Naive thymus-derived CD8-positive, alpha-beta T cell (primary cell): ENCODE measurements around the gene CLN3. TPM values are rescaled to one million over a fixed set of nuclear protein-coding genes. Genes with fewer than 3 reads are reported as not detected.

Source experiments
- ATAC-seq, 2 donors: fragments of 150-1000 bp; cut with Tn5 transposase in 1 of 2; sonication (Bioruptor Pico), chemical (Tn5 transposase) in 1 of 2; 1 replicate in 1 of 2; 2 replicates in 1 of 2; pipeline ENCODE4 v1.10.0; 2021; ENCODE audit warnings: mild to moderate bottlenecking in 2 of 2, moderate library complexity in 2 of 2
- POLR2A ChIA-PET: fragments of 350-600 bp; sonication (Branson Sonifier 250); formaldehyde crosslinking; loops from one replicate; lab custom pipeline; 2021; ENCODE audit warnings: antibody characterized with exemption; lab: Charles Lee
- DNase-seq, 10 donors: peaks; one replicate each; pipeline versions ENCODE4 v3.0.0 to v3.0.0-alpha.2; 2020 to 2022
- H3K27ac Mint-ChIP-seq, 10 donors: one replicate each; pipeline ENCODE4 v1.8.0; 2020 to 2022; ENCODE audit warnings: mild to moderate bottlenecking in 10 of 10, mixed read lengths in 10 of 10, moderate library complexity in 4 of 10, inconsistent platforms in 1 of 10
- H3K27me3 Mint-ChIP-seq, 5 donors: one replicate each; pipeline ENCODE4 v1.8.0; 2021 to 2022; ENCODE audit warnings: mixed read lengths in 5 of 5
- H3K36me3 Mint-ChIP-seq, 3 donors: one replicate each; pipeline ENCODE4 v1.8.0; 2020 to 2022; ENCODE audit warnings: mixed read lengths in 3 of 3, mild to moderate bottlenecking in 2 of 3, inconsistent platforms in 1 of 3
- H3K4me1 Mint-ChIP-seq, 4 donors: one replicate each; pipeline ENCODE4 v1.8.0; 2021 to 2022; ENCODE audit warnings: mixed read lengths in 4 of 4
- H3K4me3 Mint-ChIP-seq, 10 donors: one replicate each; pipeline ENCODE4 v1.8.0; 2020 to 2022; ENCODE audit warnings: mild to moderate bottlenecking in 10 of 10, mixed read lengths in 10 of 10, moderate library complexity in 6 of 10, inconsistent platforms in 1 of 10
- H3K9me3 Mint-ChIP-seq, 9 donors: one replicate each; pipeline ENCODE4 v1.8.0; 2020 to 2022; ENCODE audit warnings: mixed read lengths in 9 of 9, mild to moderate bottlenecking in 3 of 9, inconsistent platforms in 1 of 9, moderate library complexity in 1 of 9
- polyA plus RNA-seq, 3 donors: library from polyadenylated mRNA; unstranded; fragments of 300-500 nt; fragmentation: Illumina TruSeq; gene quantifications; one replicate each; pipeline ENCODE4 v1.2.3, GENCODE V29; 2021
- total RNA-seq, 8 experiments: library from RNA in 2 of 8; stranded (reverse) in 2 of 8; gene quantifications; one replicate each; pipeline ENCODE4 v1.2.3 and lab custom pipeline; 2021 to 2026

CLN3 gene
- total RNA-seq: 10 to 100 TPM; 71.0 to 79.6 TPM
- polyA plus RNA-seq: 10 to 100 TPM; 16.2 to 27.2 (median 17.2) TPM
- 3.9 to 13.9 (median 8.8) reads per million in 6 experiments for total RNA-seq (lab: John Stamatoyannopoulos, UW)

DNA sequence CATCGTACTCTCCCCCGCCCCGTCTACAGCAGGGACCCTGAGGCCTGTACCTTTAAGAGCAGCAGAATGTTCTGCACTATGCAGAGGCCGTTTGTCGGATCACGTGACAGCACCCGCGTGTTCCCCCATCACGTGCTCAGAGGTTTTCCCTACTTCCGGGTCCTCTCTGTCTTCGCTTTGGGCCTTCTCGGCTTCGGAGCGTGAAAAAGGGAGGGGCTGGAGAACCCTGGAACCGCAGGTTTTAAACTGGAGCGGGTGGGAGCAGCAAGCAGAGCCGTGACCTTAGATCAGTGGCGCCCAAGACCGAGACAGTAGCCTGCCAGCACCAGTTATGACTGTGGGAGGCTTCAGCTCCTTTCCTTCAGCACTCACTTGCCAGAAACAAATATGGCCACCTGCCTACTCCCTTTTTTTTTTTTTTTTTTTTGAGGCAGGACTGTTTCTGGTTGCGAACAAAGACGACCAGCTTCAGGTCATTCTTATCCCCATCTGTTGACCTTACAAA is at the start of gene CLN3:
TSS of gene CLN3 (minus strand) at position 105 of the 505 bp plus-strand sequence. CDS start 315 bp downstream, outside the sequence.
- POLR2A ChIA-PET: interaction anchor here (0.6 to 5.3 kb wide), 21 partner anchors 11 to 491 kb away, joined by 3 to 44 read pairs (median 4); partner anchors contain the start of genes ATXN2L, SBK1, SGF29 and SH2B1
- peak; percentile 69 for ATAC-seq
- no peaks in the 10 kb centered on the region for H3K9me3 Mint-ChIP-seq
- H3K36me3 Mint-ChIP-seq: peaks cover 0 to 24% (median 3%) of the 10 kb centered on the region in 3 donors
- DNase-seq: peak; percentile 61 to 98 (median 88)
- H3K27ac Mint-ChIP-seq: peak within 1 kb of the TSS; percentile 99 to 100 (median 100)
- peak within 1 kb of the TSS; percentile 95 to 99 (median 98) for H3K4me3 Mint-ChIP-seq
- H3K27me3 Mint-ChIP-seq: no peaks in the 10 kb centered on the region
- peaks cover 42 to 79% (median 68%) of the 10 kb centered on the region in 4 donors for H3K4me1 Mint-ChIP-seq

DNA sequence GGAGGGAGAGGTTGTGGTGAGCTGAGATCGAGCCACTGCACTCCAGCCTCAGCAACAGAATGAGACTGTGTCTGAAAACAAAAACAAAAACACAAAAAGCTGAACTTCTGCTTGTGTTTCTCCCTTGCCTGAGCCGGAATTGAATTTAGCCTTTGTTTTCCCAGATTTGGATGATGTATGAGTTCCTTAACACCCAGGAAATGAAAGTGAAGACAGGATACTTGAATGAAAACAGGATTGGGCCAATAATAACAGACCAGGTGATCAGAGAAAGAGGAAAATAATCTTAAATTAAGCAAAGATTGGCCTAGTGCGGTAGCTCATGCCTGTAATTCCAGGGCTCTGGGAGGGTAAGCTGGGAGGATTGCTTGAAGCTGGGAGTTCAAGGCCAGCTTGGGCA is 48.5 kb upstream of the CLN3 start:
- H3K9me3 Mint-ChIP-seq: no peaks in the 10 kb centered on the region
- DNase-seq (no peak), ATAC-seq (no peak)
- POLR2A ChIA-PET: no interaction called here
- no peaks in the 10 kb centered on the region for H3K27me3 Mint-ChIP-seq
- no peak overlapping the region for H3K4me3 Mint-ChIP-seq
- no peaks in the 10 kb centered on the region for H3K36me3 Mint-ChIP-seq
- peaks cover 13 to 28% (median 14%) of the 10 kb centered on the region in 4 donors for H3K4me1 Mint-ChIP-seq
- H3K27ac Mint-ChIP-seq: peak overlapping the region in 3 of 10 donors; percentile 1 to 56 (median 8)

DNA sequence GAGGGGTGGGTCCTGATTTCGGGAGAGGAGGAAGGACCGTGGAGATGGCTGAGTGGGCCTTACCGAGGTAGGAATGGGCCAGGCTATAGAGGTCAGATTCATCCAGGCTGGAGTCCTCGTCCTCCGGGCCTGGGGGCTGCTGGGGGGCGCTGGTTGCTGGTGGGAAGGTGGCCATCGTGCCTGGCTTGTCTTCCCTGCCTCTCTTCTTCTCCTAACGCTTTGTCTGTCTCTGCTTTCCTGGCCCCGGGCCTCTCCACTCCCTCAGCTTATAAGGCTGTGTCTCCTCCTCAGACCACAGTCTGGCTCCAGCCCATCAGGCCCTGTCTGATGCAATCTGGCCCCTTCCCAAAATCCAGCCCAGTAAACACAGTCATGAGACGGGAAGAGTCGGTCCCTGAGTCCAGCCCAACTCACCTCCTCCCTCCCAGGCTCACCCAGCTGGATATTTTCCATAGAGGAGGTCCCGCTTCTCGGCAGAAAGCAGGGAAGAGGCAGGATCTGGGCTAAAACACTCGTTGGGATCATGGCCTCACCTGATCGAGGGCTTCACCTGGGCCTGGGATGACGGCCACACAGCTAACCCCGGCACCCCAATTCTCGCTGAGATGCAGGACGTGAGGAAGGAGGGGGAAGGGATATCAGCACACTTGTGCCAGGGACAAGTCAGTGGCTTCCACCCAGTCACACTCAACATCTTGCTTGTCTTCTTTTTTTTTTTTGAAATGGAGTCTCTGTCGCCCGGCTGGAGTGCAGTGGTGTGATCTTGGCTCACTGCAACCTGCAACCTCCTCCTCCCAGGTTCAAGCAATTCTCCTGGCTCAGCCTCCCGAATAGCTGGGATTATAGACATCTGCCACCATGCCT is 47.1 kb upstream of the CLN3 start, which contains the start of gene NUPR1:
TSS of gene NUPR1 (minus strand) at position 242 of the 864 bp plus-strand sequence. CDS start at position 175, 67 bp downstream.
- Mint-ChIP-seq H3K36me3 (peaks cover 0 to 4% (median 2%) of the 10 kb centered on the region in 3 donors), H3K4me3 (peak within 1 kb of the TSS in 1 of 10 donors; percentile 19), H3K27me3 (no peaks in the 10 kb centered on the region), H3K27ac (peak within 1 kb of the TSS; percentile 11 to 88 (median 74)), H3K4me1 (peaks cover 23 to 41% (median 28%) of the 10 kb centered on the region in 4 donors), H3K9me3 (no peaks in the 10 kb centered on the region)
- POLR2A ChIA-PET: interaction anchor here (0.6 to 1.0 kb wide), 2 partner anchors 9 to 49 kb away, joined by 3 read pairs; no protein-coding TSS in a partner anchor
- DNase-seq: no peak
- no peak for ATAC-seq

DNA sequence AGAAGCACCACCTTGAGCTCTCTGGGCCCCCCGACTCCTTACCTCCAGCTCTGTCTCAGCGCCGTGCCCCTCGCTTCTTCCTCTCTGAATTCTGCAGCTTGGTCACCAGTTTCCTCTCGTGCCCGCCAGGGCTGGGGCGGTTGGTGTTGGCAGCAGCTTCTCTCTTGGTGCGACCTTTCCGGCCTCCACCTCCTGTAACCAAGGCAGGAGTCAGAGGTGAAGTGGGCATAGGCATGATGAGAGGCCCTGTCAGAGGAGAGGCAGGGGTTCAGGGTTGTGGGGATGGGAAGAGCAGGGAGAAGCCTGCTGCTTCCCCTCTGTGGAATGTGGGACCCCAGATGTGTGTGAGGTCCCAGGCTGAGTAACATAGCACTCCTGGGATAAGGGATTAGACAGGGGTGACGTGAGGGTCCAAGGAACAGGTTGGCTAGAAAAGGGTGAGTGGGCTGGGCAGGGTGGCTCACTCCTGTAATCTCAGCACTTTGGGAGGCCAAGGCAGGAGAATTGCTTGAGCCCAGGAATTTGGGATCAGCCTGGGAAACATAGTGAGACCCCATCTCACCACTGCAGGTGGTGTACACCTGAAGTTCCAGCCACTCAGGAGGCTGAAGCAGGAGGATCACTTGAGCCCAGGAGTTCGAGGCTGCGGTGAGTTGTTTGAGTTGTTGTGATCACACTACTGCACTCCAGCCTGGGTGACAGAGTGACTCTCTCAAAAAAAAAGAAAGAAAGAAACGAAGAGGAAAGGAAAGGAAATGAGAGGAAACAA is 46.3 kb upstream of the CLN3 start:
- no peak for ATAC-seq
- DNase-seq: no peak
- Mint-ChIP-seq H3K4me1 (peaks cover 23 to 46% (median 32%) of the 10 kb centered on the region in 4 donors), H3K27ac (peak overlapping the region in 9 of 10 donors; percentile 31 to 88 (median 79)), H3K4me3 (peak overlapping the region in 1 of 10 donors; percentile 19), H3K9me3 (no peaks in the 10 kb centered on the region), H3K27me3 (no peaks in the 10 kb centered on the region), H3K36me3 (peaks cover 0 to 4% (median 2%) of the 10 kb centered on the region in 3 donors)
- POLR2A ChIA-PET: interaction anchor here (0.6 to 1.1 kb wide), 3 partner anchors 8 to 48 kb away, joined by 3 read pairs; partner anchors contain the start of gene APOBR

DNA sequence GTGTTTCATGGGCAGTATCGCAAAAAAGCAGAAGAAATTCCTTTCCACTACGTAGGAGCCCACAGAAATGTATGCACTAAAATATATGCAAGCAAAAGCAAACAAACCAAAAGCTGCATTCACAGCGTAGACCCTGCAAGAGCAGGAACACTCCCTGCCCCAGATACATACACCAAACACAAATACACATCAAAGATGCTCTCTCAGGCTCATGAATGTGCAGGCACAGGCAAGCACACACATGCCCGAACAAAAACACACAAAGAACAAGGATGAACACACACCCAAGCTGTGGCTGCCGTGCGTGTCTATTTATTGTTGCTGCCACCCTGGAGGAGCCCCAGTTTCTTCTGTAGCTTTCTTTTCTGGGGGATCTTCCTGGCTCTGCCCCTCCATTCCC is 45.2 kb upstream of the CLN3 start:
- POLR2A ChIA-PET: interaction anchor here (1.1 kb wide), 1 partner anchor 43 kb away, joined by 3 read pairs; the partner anchor contains the start of gene APOBR

DNA sequence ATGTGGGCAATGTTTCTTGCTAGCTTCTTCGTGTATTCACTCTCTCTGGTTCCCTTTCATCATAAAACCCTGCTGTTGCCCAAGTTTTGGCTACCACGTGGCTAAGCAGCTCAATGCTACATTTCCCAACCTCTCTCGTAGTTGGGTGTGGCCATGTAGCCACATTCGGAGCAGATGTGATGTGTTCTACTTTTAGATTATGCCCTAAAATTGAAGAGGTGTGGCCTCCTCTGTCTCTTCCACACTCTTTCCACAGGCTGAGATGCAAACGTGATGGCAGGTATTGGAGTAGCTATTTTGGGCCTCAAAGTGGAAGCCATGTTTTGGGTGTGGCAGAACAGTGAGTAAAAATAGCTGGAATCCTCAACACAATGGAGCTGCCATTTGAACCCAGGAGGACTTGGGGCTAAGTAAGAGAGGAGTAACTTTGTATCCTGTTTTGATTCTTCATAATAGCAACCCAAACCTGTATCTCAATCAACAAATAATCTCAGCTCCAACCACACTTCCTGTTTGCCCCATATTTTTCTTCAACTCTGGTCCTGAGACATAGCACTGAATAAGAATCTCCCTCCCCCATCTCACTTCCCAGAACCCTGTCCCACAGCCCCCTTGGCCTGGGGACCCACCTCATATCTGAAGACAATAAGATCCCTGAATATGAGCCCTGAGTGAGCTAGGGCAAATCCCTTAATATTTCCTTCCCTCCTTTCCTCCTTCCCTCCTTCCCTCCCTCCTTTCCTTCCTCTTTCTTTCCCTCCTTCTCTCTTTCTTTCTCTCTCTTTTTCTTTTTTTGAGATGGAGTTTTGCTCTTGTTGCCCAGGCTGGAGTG is 42.9 kb upstream of the CLN3 start:
- ATAC-seq: peak; percentile 81 to 82
- POLR2A ChIA-PET: interaction anchor here (0.6 to 3.2 kb wide), 6 partner anchors 8 to 72 kb away, joined by 3 to 44 read pairs (median 4); partner anchors contain the start of genes APOBR, CLN3 and SGF29
- Mint-ChIP-seq H3K4me3 (peak overlapping the region in 9 of 10 donors; percentile 3 to 79 (median 60)), H3K27me3 (no peaks in the 10 kb centered on the region), H3K4me1 (peaks cover 21 to 43% (median 35%) of the 10 kb centered on the region in 4 donors), H3K36me3 (peaks cover 0 to 4% (median 2%) of the 10 kb centered on the region in 3 donors), H3K9me3 (no peaks in the 10 kb centered on the region), H3K27ac (peak overlapping the region; percentile 75 to 97 (median 94))
- peak in 3 of 10 donors; percentile 28 to 58 (median 45) for DNase-seq

More for the DNA sequence above, 45.2 kb upstream of the CLN3 start:
- Mint-ChIP-seq H3K36me3 (peaks cover 0 to 4% (median 2%) of the 10 kb centered on the region in 3 donors), H3K4me3 (peak overlapping the region in 2 of 10 donors; percentile 20 to 45), H3K9me3 (no peaks in the 10 kb centered on the region), H3K27ac (peak overlapping the region; percentile 25 to 92 (median 68)), H3K27me3 (no peaks in the 10 kb centered on the region), H3K4me1 (peaks cover 22 to 43% (median 34%) of the 10 kb centered on the region in 4 donors)
- ATAC-seq (no peak), DNase-seq (no peak)

DNA sequence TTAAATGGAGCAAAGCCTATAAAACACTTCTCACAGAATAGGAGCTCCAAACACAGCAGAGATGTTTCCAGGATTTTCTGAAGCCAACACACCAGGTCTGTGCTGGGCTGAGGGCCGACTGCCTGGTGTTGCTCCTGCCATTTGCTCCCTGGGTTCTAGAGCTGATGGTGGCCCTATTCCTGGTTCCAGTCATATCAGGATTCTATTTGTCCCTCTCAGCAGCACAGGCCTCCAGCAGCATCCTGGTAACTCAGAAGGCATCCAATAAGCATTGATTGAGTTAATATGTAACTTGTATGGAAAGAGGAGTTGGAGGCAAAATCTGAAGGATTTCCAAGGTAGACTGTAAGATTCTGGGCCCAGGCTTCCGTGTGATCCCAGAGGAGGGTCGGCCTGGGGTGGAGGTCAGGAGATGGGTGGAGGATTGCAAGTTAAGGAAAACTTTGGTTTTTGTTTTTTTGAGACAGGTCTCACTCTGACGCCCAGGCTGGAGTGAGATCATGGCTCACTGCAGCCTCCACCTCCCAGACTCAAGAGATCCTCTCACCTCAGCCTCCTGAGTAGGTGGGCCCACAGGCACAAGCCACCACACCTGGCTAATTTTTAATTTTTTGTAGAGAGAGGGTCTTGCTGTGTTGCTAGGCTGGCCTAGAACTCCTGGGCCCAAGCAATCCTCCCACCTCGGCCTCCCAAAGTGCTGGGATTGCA is 41.2 kb upstream of the CLN3 start:
- Mint-ChIP-seq H3K27me3 (no peaks in the 10 kb centered on the region), H3K4me3 (peak overlapping the region in 4 of 10 donors; percentile 21 to 53 (median 32)), H3K9me3 (no peaks in the 10 kb centered on the region), H3K27ac (peak overlapping the region in 9 of 10 donors; percentile 43 to 88 (median 82)), H3K36me3 (peaks cover 0 to 4% (median 2%) of the 10 kb centered on the region in 3 donors), H3K4me1 (peaks cover 20 to 41% (median 35%) of the 10 kb centered on the region in 4 donors)
- POLR2A ChIA-PET: interaction anchor here (0.9 to 3.2 kb wide), 2 partner anchors 10 to 40 kb away, joined by 3 to 44 read pairs; partner anchors contain the start of genes APOBR and CLN3
- ATAC-seq (no peak), DNase-seq (no peak)

DNA sequence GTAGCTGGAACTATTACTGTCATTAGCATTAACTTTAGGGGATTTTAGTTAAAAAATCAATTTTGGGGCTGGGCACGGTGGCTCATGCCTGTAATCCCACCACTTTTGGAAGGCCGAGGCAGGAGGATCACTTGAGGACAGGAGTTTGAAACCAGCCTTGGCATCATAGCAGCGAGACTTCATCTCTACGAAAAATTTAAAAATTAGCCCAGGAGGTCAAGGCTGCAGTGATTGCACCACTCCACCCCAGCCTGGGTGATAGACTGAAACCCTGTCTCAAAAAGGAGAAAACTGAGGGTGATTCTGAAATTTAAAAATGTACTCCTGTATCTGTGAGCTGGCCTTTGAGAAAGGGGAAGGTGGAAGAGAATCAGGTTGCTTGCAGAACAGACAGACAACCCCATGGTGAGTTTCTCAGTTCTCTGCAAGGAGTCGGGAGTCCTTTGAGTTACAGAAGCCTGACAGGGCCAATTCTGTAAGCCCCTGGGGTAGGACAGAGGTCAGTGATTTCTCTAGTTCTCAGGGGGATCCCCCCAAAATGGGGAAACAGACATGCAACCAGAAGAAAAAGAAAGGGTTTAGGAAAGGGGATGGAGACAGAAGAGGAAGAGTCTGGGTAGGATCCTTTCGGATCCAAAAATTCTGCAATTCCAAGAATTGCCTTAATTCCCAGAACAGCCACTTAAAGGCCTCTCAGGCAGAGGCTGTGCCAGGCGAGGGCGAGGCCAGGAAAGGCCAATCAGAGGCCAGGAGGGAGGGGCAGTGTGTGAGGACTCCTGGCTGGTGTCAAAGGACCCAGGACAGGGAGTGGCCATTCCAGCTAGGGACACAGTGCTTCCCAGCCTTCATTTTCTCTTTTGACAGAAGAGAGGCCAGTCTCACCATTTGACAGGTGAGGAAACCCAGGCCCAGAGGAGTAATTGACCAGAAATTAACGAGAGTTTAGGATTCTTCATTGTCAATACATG is 40.2 kb upstream of the CLN3 start:
- Mint-ChIP-seq H3K4me3 (peak overlapping the region in 1 of 10 donors; percentile 40), H3K36me3 (peaks cover 0 to 4% (median 2%) of the 10 kb centered on the region in 3 donors), H3K9me3 (no peaks in the 10 kb centered on the region), H3K4me1 (peaks cover 17 to 32% (median 29%) of the 10 kb centered on the region in 4 donors), H3K27me3 (no peaks in the 10 kb centered on the region), H3K27ac (peak overlapping the region in 9 of 10 donors; percentile 21 to 90 (median 56))
- POLR2A ChIA-PET: interaction anchor here (3.2 kb wide), 1 partner anchor 39 kb away, joined by 44 read pairs; the partner anchor contains the start of genes APOBR and CLN3
- no peak for ATAC-seq
- no peak for DNase-seq

DNA sequence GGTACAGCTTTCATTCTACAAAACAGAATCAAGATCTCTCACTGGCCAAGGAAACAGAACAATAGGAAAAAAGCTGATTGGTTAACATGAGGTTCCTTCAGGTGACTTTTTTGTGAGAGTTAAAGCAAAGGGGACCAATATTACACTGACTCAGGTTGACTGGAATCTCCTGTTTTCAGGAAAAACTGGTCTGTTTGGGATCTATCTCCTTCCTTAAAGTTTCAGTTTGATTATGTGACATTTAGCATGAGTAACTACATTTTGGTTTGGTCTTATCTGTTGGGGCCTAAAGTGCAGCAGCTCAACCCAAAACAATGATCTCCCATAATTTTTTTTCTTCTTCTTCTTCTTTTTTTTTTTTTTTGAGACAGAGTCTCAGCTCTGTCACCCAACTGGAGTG is 37.2 kb upstream of the CLN3 start:
- Mint-ChIP-seq H3K36me3 (no peaks in the 10 kb centered on the region), H3K9me3 (no peaks in the 10 kb centered on the region), H3K27me3 (no peaks in the 10 kb centered on the region), H3K27ac (peak overlapping the region in 1 of 10 donors; percentile 53), H3K4me1 (peaks cover 2 to 18% (median 12%) of the 10 kb centered on the region in 4 donors), H3K4me3 (no peak overlapping the region)
- DNase-seq: no peak
- POLR2A ChIA-PET: interaction anchor here (1.0 kb wide), 1 partner anchor 35 kb away, joined by 3 read pairs; the partner anchor contains the start of gene APOBR
- no peak for ATAC-seq
